GM21367 (cell line): ENCODE data around the gene CCT8L2.
"Not testable (repeated sequence)": the region's sequence is repeated elsewhere in the genome, so short reads cannot be mapped to it uniquely, and the experiment has no call there.

Experiments
- ATAC-seq: cut with Tn5 transposase; IDR thresholded peaks from one replicate; pipeline ENCODE4 v1.9.1; 2021; ENCODE audit not compliant: unreplicated experiment

Gene CCT8L2

GRCh38 chr22:16559056-16559955 lies 33.3 kb downstream of the CCT8L2 start:
- no peak for ATAC-seq

DNA sequence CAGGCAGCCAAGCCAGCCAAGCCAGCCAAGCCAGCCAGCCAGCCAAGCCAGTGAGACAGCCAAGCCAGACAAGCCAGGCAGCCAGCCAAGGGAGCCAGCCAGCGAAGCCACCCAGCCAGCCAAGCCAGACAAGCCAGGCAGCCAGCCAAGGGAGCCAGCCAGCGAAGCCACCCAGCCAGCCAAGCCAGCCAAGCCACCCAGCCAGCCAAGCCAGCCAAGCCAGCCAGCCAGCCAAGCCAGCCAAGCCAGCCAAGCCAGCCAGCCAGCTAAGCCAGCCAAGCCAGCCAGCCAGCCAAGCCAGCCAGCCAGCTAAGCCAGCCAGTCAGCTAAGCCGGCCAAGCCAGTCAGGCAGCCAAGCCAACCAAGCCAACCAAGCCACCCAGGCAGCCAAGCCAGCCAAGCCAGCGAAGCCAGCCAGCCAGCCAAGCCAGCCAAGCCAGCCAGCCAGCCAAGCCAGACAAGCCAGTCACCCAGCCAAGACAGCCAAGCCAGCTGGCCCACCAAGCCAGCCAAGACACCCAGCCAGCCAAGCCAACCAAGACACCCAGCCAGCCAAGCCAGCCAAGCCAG lies 34.1 kb downstream of the CCT8L2 start:
- ATAC-seq = not testable (repeated sequence)

DNA sequence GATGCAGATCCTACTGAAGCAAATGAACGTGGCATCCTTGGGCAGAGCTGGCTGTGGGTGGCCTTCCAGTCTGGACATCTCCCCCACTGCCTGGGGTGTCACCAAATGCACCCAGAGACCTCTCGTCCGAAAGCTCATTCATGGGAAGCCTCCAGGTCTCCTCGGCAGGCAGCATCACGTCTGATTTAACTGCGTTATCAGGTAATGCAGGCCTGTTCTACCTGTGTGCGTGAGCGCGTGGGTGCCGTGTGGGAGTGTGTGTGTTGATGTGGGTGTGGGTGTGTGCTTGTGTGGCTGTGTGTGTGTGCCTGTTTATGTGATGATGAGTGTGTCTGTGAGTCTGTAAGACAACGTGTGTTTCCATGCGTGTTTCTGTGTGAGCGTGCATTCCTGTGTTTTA lies 35.1 kb downstream of the CCT8L2 start:
- not testable (repeated sequence) for ATAC-seq

DNA sequence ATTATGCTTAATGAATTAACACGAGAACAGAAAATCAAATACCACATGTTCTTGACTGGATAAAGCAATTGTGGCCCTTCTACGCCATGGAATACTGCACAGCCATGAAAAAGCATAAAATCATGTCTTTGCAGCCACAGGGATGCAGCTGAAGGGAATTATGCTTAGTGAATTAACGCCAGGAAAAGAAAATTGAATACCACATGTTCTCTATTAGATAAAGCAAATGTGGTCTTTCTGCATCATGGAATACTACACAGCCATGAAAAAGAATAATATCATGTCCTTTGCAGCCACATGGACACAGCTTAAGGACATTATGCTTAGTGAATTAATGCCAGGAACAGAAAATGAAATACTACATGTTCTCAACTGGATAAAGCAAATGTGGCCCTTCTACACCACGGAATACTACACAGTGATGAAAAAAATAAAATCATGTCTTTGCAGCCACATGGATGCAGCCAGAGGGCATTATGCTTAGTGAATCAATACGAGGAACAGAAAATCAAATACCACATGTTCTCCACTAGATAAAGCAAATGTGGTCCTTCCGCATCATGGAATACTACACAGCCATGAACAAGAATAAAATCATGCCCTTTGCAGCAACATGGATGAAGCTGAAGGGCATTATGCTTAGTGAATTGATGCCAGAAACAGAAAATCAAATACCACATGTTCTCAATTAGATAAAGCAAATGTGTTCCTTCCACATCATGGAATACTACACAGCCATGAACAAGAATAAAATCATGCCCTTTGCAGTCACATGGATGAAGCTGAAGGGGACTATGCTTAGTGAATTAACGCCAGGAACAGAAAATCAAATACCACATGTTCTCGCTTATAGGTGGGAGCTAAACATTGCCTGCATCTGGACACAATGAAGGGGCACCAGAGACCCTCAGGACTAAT lies 37.3 kb downstream of the CCT8L2 start:
- ATAC-seq = not testable (repeated sequence)

- not testable (repeated sequence) for ATAC-seq
Measured at GRCh38 chr22:16543310-16543709, 49.3 kb downstream of the CCT8L2 start.
